H1 (cell line): ENCODE results near the gene TRMT61A. TPM values are rescaled to one million over a fixed set of nuclear protein-coding genes. Genes with fewer than 3 reads are reported as not detected.

Experiments used
- CTCF ChIA-PET: fragments of 300-600 bp; sonication (Branson Sonifier 250); formaldehyde crosslinking; loops from one replicate; lab custom pipeline; 2021; ENCODE audit not compliant: partially characterized antibody; lab: Charles Lee
- POLR2A ChIA-PET: fragments of 300-600 bp; sonication (Branson Sonifier 250); formaldehyde crosslinking; loops from one replicate; lab custom pipeline; 2021; ENCODE audit warnings: inconsistent platforms; ENCODE audit not compliant: partially characterized antibody; lab: Charles Lee
- DNase-seq, 2 experiments: peaks; one replicate each; pipeline versions ENCODE4 v3.0.0 to v3.0.0-alpha.2; 2010 to 2022; ENCODE audit warnings: low spot score in 2 of 2, low read depth in 1 of 2, mixed read lengths in 1 of 2
- FAIRE-seq: peaks from 2 replicates; lab custom pipeline; 2011; peaks lifted over from hg19 to GRCh38; lab: Jason Lieb, UNC
- H2AFZ ChIP-seq: 2 replicates; pipeline ENCODE4 v1.8.1; 2012; ENCODE audit warnings: low read length, inconsistent platforms
- H2AK5ac ChIP-seq: 2 replicates; pipeline ENCODE4 v1.6.1; 2013; ENCODE audit warnings: low read depth, low read length
- H2BK120ac ChIP-seq: replicated peaks from 2 replicates; pipeline ENCODE3; 2013; ENCODE audit warnings: low read depth, low read length, inconsistent platforms
- H2BK12ac ChIP-seq: 2 replicates; pipeline ENCODE4 v1.6.1; 2013; ENCODE audit warnings: low read depth, low read length
- H2BK15ac ChIP-seq: 2 replicates; pipeline ENCODE4 v1.6.1; 2013; ENCODE audit warnings: low read length
- H2BK20ac ChIP-seq: 2 replicates; pipeline ENCODE4 v1.6.1; 2013; ENCODE audit warnings: low read length
- H2BK5ac ChIP-seq: 2 replicates; pipeline ENCODE4 v1.6.1; 2013; ENCODE audit warnings: low read depth, low read length
- H3K14ac ChIP-seq: 2 replicates; pipeline ENCODE4 v1.6.1; 2013; ENCODE audit warnings: inconsistent platforms; ENCODE audit not compliant: insufficient read length
- H3K18ac ChIP-seq: 2 replicates; pipeline ENCODE4 v1.6.1; 2013; ENCODE audit warnings: low read length; ENCODE audit errors: extremely low read depth
- H3K23ac ChIP-seq: 2 replicates; pipeline ENCODE4 v1.6.1; 2013; ENCODE audit warnings: inconsistent platforms; ENCODE audit not compliant: insufficient read length
- H3K23me2 ChIP-seq: 2 replicates; pipeline ENCODE4 v1.6.1; 2013; ENCODE audit warnings: low read depth, low read length
- H3K27ac ChIP-seq: 2 replicates; pipeline ENCODE4 v1.6.1; 2011; ENCODE audit warnings: low read depth, low read length, inconsistent platforms
- H3K27me3 ChIP-seq, 4 experiments: replicated peaks in 1 of 4; 1 replicate in 1 of 4; 2 replicates in 3 of 4; pipeline versions ENCODE4 v1.6.1 to v1.8.1; 2011 to 2013; ENCODE audit warnings: low read length in 3 of 4, mild to moderate bottlenecking in 3 of 4, inconsistent platforms in 2 of 4, mixed read lengths in 2 of 4, moderate library complexity in 1 of 4; ENCODE audit not compliant: control insufficient read depth in 3 of 4, insufficient read depth in 3 of 4; ENCODE audit errors: extremely low read depth in 1 of 4
- H3K36me3 ChIP-seq, 4 experiments: 2 replicates each; pipeline versions ENCODE4 v1.6.1 to v1.8.1; 2011 to 2013; ENCODE audit warnings: mild to moderate bottlenecking in 4 of 4, low read length in 3 of 4, moderate library complexity in 2 of 4, control low read depth in 1 of 4, inconsistent platforms in 1 of 4; ENCODE audit not compliant: insufficient read depth in 4 of 4, control insufficient read depth in 2 of 4
- H3K4ac ChIP-seq: replicated peaks from 2 replicates; pipeline ENCODE3; 2013; ENCODE audit warnings: low read length, low read depth, mixed read lengths, inconsistent platforms; ENCODE audit not compliant: insufficient read length
- H3K4me1 ChIP-seq, 4 experiments: replicated peaks in 1 of 4; 1 replicate in 1 of 4; 2 replicates in 3 of 4; pipeline versions ENCODE4 v1.6.1 to v1.8.1; 2011 to 2013; ENCODE audit warnings: low read length in 3 of 4, inconsistent platforms in 2 of 4, mixed read lengths in 1 of 4; ENCODE audit not compliant: insufficient read depth in 4 of 4, control insufficient read depth in 3 of 4
- H3K4me2 ChIP-seq, 2 experiments: 2 replicates each; pipeline versions ENCODE4 v1.6.1 to v1.8.1; 2011 to 2013; ENCODE audit warnings: low read depth in 2 of 2, low read length in 2 of 2, control low read depth in 1 of 2, inconsistent platforms in 1 of 2, mild to moderate bottlenecking in 1 of 2; ENCODE audit not compliant: insufficient read depth in 1 of 2
- H3K4me3 ChIP-seq, 4 experiments: fragments of 200-600, 300-600 bp in 1 of 4; sonication (generic), shearing (Covaris generic), sonication (Bioruptor Twin) in 1 of 4; 2 replicates each; pipeline versions ENCODE4 v1.5.1 to v1.8.1; 2011 to 2016; ENCODE audit warnings: low read length in 4 of 4, low read depth in 3 of 4, control low read depth in 2 of 4, inconsistent platforms in 2 of 4, mild to moderate bottlenecking in 2 of 4, mixed read lengths in 1 of 4, moderate library complexity in 1 of 4; ENCODE audit not compliant: insufficient read depth in 2 of 4; ENCODE audit errors: extremely low read depth in 1 of 4
- H3K56ac ChIP-seq: replicated peaks from 2 replicates; pipeline ENCODE3; 2013; ENCODE audit warnings: low read depth, mild to moderate bottlenecking, mixed read lengths, low read length, inconsistent platforms; ENCODE audit not compliant: insufficient read length
- H3K79me1 ChIP-seq: 2 replicates; pipeline ENCODE4 v1.6.1; 2013; ENCODE audit warnings: low read depth, low read length, control low read depth
- H3K79me2 ChIP-seq, 2 experiments: 2 replicates each; pipeline versions ENCODE4 v1.6.1 to v1.8.1; 2012 to 2013; ENCODE audit warnings: low read length in 2 of 2, mild to moderate bottlenecking in 2 of 2, inconsistent platforms in 1 of 2; ENCODE audit not compliant: insufficient read depth in 2 of 2, control insufficient read depth in 1 of 2
- H3K9ac ChIP-seq, 4 experiments: replicated peaks in 1 of 4; 1 replicate in 1 of 4; 2 replicates in 3 of 4; pipeline versions ENCODE4 v1.6.1 to v1.8.1; 2011 to 2013; ENCODE audit warnings: low read depth in 3 of 4, low read length in 3 of 4, control low read depth in 2 of 4, mild to moderate bottlenecking in 2 of 4, moderate library complexity in 2 of 4, inconsistent platforms in 1 of 4; ENCODE audit errors: extremely low read depth in 1 of 4
- H3K9me3 ChIP-seq, 2 experiments: 2 replicates each; pipeline versions ENCODE4 v1.6.1 to v1.8.1; 2012 to 2013; ENCODE audit warnings: mild to moderate bottlenecking in 2 of 2, moderate library complexity in 2 of 2, control low read depth in 1 of 2, inconsistent platforms in 1 of 2, low read depth in 1 of 2, low read length in 1 of 2, mixed read lengths in 1 of 2; ENCODE audit not compliant: insufficient read depth in 2 of 2
- H4K20me1 ChIP-seq, 2 experiments: replicated peaks in 1 of 2; 2 replicates each; pipeline versions ENCODE3 to v1.8.1; 2011 to 2013; ENCODE audit warnings: inconsistent platforms in 2 of 2, low read length in 2 of 2, mild to moderate bottlenecking in 1 of 2; ENCODE audit not compliant: insufficient read depth in 2 of 2, control insufficient read depth in 1 of 2
- H4K5ac ChIP-seq: 2 replicates; pipeline ENCODE4 v1.6.1; 2013; ENCODE audit warnings: low read length, low read depth, mixed read lengths, inconsistent platforms; ENCODE audit not compliant: insufficient read length
- H4K8ac ChIP-seq: 2 replicates; pipeline ENCODE4 v1.8.0; 2013; ENCODE audit warnings: mild to moderate bottlenecking, moderate library complexity, low read length, inconsistent platforms; ENCODE audit not compliant: insufficient read depth; ENCODE audit errors: extremely low read depth
- H4K91ac ChIP-seq: replicated peaks from 2 replicates; pipeline ENCODE3; 2013; ENCODE audit warnings: low read length, mixed read lengths, inconsistent platforms; ENCODE audit not compliant: insufficient read length
- ASH2L ChIP-seq: fragments of 200-600, 300-600 bp; sonication (generic); IDR thresholded peaks from one replicate; pipeline ENCODE4 v1.7.1; 2017; ENCODE audit warnings: low read length
- BCL11A ChIP-seq, 2 experiments: IDR thresholded peaks; one replicate each; pipeline ENCODE4 v1.6.1; 2011; ENCODE audit warnings: low read depth in 2 of 2, low read length in 2 of 2, mild to moderate bottlenecking in 2 of 2
- BRCA1 ChIP-seq: IDR thresholded peaks from 2 replicates; pipeline ENCODE4 v1.6.1; 2012; ENCODE audit warnings: low read depth, low read length, improper control_type of control experiment
- CBX5 ChIP-seq: fragments of 300-800, 300-1000 bp; sonication (generic); IDR thresholded peaks from 2 replicates; pipeline ENCODE4 v1.7.1; 2016; ENCODE audit warnings: antibody characterized with exemption, low read length, low read depth
- CREB1 ChIP-seq: IDR thresholded peaks from 2 replicates; pipeline ENCODE4 v1.6.1; 2012; ENCODE audit warnings: inconsistent platforms
- CTBP2 ChIP-seq: IDR thresholded peaks from 2 replicates; pipeline ENCODE4 v1.7.0; 2011; ENCODE audit warnings: borderline replicate concordance, mild to moderate bottlenecking, moderate library complexity, mixed read lengths, low read length; ENCODE audit not compliant: insufficient read depth, insufficient read length
- EP300 ChIP-seq, 2 experiments: IDR thresholded peaks; 1 replicate in 1 of 2; 2 replicates in 1 of 2; pipeline ENCODE4 v1.6.1; 2011 to 2012; ENCODE audit warnings: low read depth in 2 of 2, low read length in 2 of 2, mild to moderate bottlenecking in 2 of 2, borderline replicate concordance in 1 of 2, inconsistent platforms in 1 of 2, moderate library complexity in 1 of 2
- HDAC6 ChIP-seq: IDR thresholded peaks from one replicate; pipeline ENCODE4 v1.7.1; 2012; ENCODE audit warnings: low read depth, mild to moderate bottlenecking, inconsistent platforms, low read length, moderate library complexity
- RAD21 ChIP-seq, 2 experiments: IDR thresholded peaks in 1 of 2; conservative IDR thresholded peaks in 1 of 2; 2 replicates each; pipeline ENCODE4 v1.6.1; 2011; ENCODE audit warnings: low read depth in 2 of 2, low read length in 2 of 2, improper control_type of control experiment in 1 of 2, inconsistent platforms in 1 of 2, mild to moderate bottlenecking in 1 of 2, moderate library complexity in 1 of 2
- SAP30 ChIP-seq: fragments of 300-600 bp; sonication (generic); IDR thresholded peaks from 2 replicates; pipeline ENCODE4 v1.7.1; 2012; ENCODE audit warnings: low read length, moderate library complexity, mild to moderate bottlenecking, inconsistent platforms; ENCODE audit not compliant: insufficient read depth, insufficient replicate concordance
- SP1 ChIP-seq: IDR thresholded peaks from 2 replicates; pipeline ENCODE4 v1.6.1; 2011; ENCODE audit warnings: low read depth, low read length
- TAF7 ChIP-seq: optimal IDR thresholded peaks from 2 replicates; pipeline ENCODE3; 2011; ENCODE audit warnings: low read depth, mild to moderate bottlenecking, inconsistent platforms, low read length, moderate library complexity, borderline replicate concordance
- WGBS, 2 experiments: shearing (Covaris generic) in 1 of 2; methylation state at CpG; one replicate each; pipeline versions ENCODE4 v1.1.6 to v1.1.7; 2013 to 2015; ENCODE audit warnings: low lambda C conversion rate in 2 of 2, mixed read lengths in 2 of 2, inconsistent platforms in 1 of 2, low coverage in 1 of 2, missing lambda C conversion rate in 1 of 2; ENCODE audit not compliant: insufficient replicate concordance in 2 of 2, insufficient coverage in 1 of 2, insufficient read length in 1 of 2; ENCODE audit errors: extremely low coverage in 1 of 2, missing lambda C conversion rate in 1 of 2; 5-methylcytosine and 5-hydroxymethylcytosine counted together
- polyA plus RNA-seq, 7 experiments: library from polyadenylated mRNA; depleted of rRNA in 3 of 7; stranded (reverse) in 5 of 7; unstranded in 2 of 7; fragments of >200 nt in 5 of 7; fragments of 200-250 nt in 2 of 7; gene quantifications; 1 replicate in 5 of 7; 2 replicates in 1 of 7; 4 replicates in 1 of 7; pipeline versions ENCODE4 v1.2.1 to v1.2.3, GENCODE V29; 2011 to 2013; ENCODE audit warnings: missing spikeins in 2 of 7, mixed read lengths in 2 of 7
- total RNA-seq: library from RNA; stranded (reverse); fragmentation: NEBNext Ultra II Directional; extraction: Animal tissue kit (Norgen Biotek cat#: 25700); gene quantifications from 2 replicates; pipeline ENCODE4 v1.2.1, GENCODE V29; 2021

The TRMT61A gene
- total and polyA plus RNA-seq, 2 of the 8 experiments (the other 6 are each of a cell fraction or from before 2014, with no cell fraction given) = 15.8 to 19.0 TPM

DNA sequence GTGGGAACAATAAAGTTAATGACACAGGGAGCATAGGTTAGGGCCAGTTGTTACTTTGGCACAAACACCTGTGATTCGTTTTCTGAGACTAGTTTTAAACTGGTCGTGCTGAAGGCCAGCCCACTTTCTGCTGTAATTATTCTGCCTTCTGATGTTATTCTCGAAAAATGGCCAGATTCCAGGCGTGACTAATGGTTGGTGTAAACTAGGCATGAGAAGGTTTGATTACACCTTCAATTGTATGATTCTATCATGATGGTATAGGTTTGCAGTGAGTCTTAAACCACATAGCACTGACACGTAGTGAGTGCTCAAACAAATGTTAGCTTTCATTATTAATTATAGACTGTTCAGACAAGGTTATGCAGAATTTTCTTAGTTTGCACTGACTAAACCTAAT is 45.4 kb upstream of the TRMT61A start:
- H3K14ac ChIP-seq = no peak overlapping the region
- no peak overlapping the region for H4K8ac ChIP-seq
- 91% methylated on average over 5 of the region's 5 CpGs; no CpG with 5 or more reads in 1 of the 2 experiments for WGBS, 2 experiments
- no peak overlapping the region for H2BK20ac ChIP-seq
- no peak overlapping the region for H3K18ac ChIP-seq
- no peak overlapping the region for H3K4me2 ChIP-seq
- H3K27ac ChIP-seq = no peak overlapping the region
- no peak overlapping the region for H4K91ac ChIP-seq
- TF ChIP-seq BRCA1 (no peak), ASH2L (no peak), SAP30 (no peak), TAF7 (no peak), CREB1 (no peak), RAD21 (IDR thresholded peaks at IDR 0.05 in 1 of 2, conservative IDR thresholded peaks at IDR 0.05 in 1 of 2; ENCODE audit: low read depth in 2 of 2, low read length in 2 of 2) (no peak), SP1 (no peak), EP300 (IDR thresholded peaks at IDR 0.05; ENCODE audit: borderline replicate concordance in 1 of 2, low read depth in 2 of 2, low read length in 2 of 2) (no peak), BCL11A (IDR thresholded peaks at IDR 0.05; ENCODE audit: low read depth in 2 of 2, low read length in 2 of 2) (no peak), HDAC6 (no peak), CTBP2 (no peak), CBX5 (no peak)
- no peak overlapping the region for H3K4ac ChIP-seq
- no peak overlapping the region for H2BK120ac ChIP-seq
- no peaks in the 10 kb centered on the region; the same call in 1 of the 2 replicates for H3K79me1 ChIP-seq
- no peaks in the 10 kb centered on the region for H3K9me3 ChIP-seq
- no peak overlapping the region for H2AFZ ChIP-seq
- no peak for DNase-seq
- H2BK5ac ChIP-seq = no peak overlapping the region
- no peak overlapping the region for H4K5ac ChIP-seq
- no peak overlapping the region for H3K23ac ChIP-seq
- POLR2A ChIA-PET = no interaction called here
- H3K23me2 ChIP-seq = no peaks in the 10 kb centered on the region
- no peaks in the 10 kb centered on the region for H3K27me3 ChIP-seq
- no peak overlapping the region for H2BK12ac ChIP-seq
- no peak overlapping the region for H2AK5ac ChIP-seq
- no peak overlapping the region for H3K9ac ChIP-seq
- CTCF ChIA-PET = interaction anchor here (1.0 kb wide), 1 partner anchor 89 kb away, joined by 3 read pairs; no protein-coding TSS in a partner anchor
- peaks cover 8 to 22% (median 16%) of the 10 kb centered on the region in 4 experiments; a peak in 7 of 8 replicates for H3K36me3 ChIP-seq
- no peaks in the 10 kb centered on the region for H3K4me1 ChIP-seq
- no peak for FAIRE-seq
- no peak overlapping the region for H2BK15ac ChIP-seq
- no peak overlapping the region for H3K56ac ChIP-seq
- H4K20me1 ChIP-seq = peaks cover 0 to 4% of the 10 kb centered on the region in 2 experiments
- H3K4me3 ChIP-seq = no peak overlapping the region
- H3K79me2 ChIP-seq = no peaks in the 10 kb centered on the region
